Stimulated activated CD4-positive, alpha-beta T cell treated with anti-CD3 and anti-CD28 coated beads, Interleukin-2, amount 100 ng/mL, for 4 hours (primary cell): ENCODE data around the gene FBXL7.

Experiments used
- DNase-seq: peaks from one replicate; pipeline ENCODE4 v3.0.0-alpha.2; 2020; ENCODE audit warnings: low read depth

The FBXL7 gene

GRCh38 chr5:15717001-15717400, 217.0 kb downstream of the FBXL7 start:
- no peak for DNase-seq

DNA sequence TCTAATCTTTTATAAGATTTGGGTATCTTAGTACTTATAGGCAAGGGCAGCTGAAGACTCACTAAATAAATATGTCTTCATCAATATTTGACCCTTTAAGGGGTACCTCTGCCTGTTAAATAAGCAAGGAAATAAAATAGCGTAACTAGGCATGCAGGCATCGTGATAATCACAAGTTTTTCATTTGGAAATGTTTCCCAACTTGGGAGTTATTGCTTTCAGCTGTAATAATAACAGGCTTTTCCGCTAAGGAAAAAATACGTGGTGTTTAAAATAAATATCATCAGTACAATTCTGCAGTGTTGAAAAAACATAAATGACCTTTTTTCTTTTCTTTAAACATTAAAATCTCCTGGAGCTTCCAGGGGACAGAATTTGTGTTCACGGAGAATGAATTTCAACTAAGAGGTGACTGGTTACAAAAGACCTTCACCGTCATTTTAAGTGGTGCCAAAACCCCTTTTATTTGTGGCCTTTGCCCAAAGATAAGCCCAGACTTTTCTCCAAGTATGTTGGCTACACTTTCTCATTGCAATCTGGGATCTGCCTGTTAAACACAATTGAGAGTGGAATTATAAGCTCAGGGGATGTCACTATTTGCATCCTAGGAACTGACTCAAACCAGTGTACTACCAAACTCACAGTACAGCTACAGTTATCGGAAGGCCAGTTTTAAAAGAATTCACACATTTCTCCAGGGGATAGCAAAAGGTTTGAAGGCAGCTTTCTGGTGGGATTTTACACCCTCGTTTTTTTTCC, 218.6 kb downstream of the FBXL7 start:
- DNase-seq = no peak

- DNase-seq = no peak
These were observed 219.8 kb downstream of the FBXL7 start for GRCh38 chr5:15719784-15720183.

- no peak for DNase-seq
These were observed 220.5 kb downstream of the FBXL7 start for GRCh38 chr5:15720515-15720914.

GRCh38 chr5:15722305-15722704, 222.3 kb downstream of the FBXL7 start:
- no peak for DNase-seq

GRCh38 chr5:15727375-15727774, 227.4 kb downstream of the FBXL7 start:
- DNase-seq = no peak

DNA sequence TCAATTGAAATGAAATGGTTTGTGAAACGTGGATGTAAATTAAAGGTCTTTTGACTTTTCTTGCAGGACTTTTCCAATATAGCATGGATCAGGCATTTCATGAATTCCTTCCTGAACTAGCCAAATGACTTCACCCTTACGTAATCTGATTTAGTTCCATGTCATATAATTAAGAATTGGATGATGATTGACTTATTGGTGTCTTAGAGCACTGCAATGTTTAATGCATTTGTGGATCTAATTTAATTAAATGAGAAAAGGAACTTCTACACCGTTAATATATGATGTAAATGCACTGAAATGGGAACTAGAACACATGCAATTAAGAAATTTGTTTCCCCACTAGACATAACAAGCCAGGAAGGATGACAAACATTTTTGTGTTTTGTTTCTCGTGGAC, 228.8 kb downstream of the FBXL7 start:
- no peak for DNase-seq

DNA sequence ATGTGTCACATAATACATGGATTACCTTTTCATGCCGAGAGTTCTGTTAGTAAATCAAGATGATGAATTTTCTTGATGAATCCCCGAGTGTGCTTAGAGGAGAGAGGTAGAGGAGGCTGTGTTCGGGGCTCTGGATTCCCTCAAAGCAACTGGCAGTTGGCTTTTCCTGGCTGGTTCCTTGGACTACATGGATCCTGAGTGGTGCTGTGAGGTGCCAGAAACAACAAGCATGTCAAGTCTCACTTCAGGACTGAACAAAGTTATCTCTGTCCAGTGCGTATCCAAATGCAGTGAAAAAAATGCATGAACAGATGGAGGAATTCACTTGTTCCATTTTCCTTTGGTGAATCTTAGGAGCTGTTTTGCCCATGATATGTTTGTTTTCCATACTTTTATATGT, 231.7 kb downstream of the FBXL7 start:
- no peak for DNase-seq

DNA sequence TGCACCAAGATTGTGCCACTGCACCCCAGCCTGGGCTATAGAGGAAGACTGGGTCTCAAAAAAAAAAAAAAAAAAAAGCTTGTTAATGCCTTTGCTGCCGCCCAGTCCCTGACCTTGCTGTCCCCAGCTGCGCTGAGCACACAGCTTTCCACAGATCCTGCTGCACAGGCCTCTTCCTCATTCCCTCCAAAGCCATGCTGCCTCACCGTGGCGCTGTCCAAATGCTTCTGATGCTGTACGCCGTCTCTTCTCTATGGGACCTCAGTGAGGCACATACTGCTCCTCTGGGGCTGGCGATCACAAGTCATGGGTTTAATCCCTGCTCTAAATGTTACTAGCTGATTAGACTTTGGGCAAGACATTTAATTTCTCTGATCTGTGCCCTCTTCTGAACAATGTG, 234.1 kb downstream of the FBXL7 start:
- no peak for DNase-seq

- DNase-seq = no peak
These were observed 237.2 kb downstream of the FBXL7 start for GRCh38 chr5:15737036-15737821.

GRCh38 chr5:15737871-15738664, 238.1 kb downstream of the FBXL7 start:
- DNase-seq = no peak

DNA sequence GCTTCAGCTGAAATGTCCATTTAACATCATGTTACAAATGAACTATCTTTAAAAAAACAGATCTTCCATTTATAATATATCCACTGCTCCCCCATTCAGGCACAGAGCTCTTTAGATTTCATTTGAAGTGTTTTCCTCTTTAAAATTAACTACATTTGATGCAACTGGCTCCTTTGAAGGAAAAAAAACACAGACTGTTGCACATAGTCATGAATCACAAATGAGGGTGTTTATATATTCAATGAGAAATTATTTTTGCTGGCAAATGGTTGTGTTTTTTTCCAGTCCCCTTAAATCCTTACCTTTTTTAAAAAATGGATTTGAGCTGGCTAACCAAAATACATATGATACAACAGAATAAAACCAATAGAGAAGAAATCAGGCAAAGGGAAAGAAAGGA, 240.4 kb downstream of the FBXL7 start:
- DNase-seq = no peak

DNA sequence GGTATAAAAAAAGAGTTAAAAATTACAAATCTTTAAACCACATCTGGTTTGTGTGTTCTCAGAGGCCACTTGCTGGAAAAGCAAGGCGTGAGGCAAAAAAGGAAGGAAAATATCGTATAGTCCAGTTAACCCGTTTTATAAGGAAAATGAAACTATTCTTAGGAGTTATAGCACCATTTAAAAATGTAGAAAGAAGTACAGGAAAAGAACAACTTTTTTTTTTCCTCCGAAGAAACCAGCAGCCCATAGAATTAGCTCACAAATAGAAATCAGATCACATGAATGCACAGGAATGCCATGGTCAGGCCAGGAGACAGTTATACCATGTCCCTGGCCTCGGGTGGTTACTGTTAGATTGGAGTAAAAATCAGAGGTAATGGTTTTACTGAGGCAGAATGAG, 241.6 kb downstream of the FBXL7 start:
- DNase-seq = no peak

DNA sequence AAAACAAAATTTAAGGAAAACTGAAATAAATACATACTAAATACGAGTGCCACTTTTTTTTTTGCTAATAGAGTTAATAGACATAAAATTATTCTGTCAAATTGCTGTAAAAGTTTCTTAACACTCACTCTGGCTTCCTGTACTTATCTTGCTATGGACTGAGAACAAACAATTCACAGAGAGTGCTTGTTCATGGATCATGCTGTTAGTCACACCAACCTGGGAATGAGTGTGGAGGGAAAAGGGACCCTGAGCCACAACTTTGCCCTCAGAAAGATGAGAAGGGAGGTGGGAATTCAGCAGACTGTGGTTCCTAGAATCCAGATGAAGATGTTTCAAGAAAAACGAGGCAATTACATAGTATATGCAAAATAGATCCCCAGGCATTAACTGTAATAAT, 246.9 kb downstream of the FBXL7 start:
- DNase-seq = no peak

- no peak for DNase-seq
These were observed 248.3 kb downstream of the FBXL7 start for GRCh38 chr5:15748266-15748665.

DNA sequence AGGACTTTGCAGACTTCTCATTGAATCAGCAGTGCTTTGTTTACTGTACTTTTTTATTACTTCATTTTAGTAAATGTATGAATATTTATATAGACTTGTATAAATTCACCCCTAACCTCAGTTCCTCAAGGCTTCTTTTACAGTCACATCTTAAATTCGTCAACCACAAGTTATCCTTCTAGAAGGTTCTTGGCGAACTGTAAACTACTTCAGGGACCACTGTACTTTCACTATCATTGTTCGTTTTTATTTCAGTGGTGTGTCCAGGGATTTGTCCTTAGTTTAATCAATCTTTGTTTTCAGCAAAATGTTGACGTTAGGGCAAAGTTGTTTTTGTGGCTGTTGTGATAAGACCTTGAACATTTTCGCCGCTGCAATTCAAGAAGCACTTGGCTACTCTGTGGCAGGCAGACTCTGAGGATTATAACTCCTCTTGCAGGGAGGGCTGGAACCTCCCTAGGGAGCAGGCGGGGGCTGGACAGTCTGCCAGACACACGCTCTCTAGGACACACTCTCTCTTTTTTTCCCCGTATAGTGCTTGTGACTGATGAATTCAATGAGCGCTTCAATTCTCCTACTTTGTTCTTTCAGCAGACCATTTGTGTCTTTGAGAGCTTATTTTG, 252.8 kb downstream of the FBXL7 start:
- DNase-seq = no peak

GRCh38 chr5:15753752-15754151, 253.8 kb downstream of the FBXL7 start:
- DNase-seq = no peak

DNA sequence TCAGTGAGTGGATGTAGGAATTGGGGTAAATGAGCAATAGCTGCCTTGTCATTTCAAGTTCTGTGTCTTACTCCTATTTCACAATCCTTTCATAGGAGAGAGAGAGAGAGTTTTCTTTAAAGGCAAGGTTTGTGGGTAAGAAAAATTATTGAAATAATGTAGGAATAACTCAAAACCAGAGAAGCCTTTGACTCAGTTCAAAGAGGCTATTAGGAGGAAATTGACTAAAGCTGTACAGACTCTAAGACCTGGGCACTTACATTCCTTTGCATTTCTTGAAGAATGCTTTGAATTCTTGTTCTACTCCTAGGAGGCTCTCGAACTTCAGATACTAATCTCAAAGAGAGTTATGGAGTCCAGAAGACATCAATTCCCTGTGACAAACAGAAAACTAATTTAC, 257.1 kb downstream of the FBXL7 start:
- no peak for DNase-seq

DNA sequence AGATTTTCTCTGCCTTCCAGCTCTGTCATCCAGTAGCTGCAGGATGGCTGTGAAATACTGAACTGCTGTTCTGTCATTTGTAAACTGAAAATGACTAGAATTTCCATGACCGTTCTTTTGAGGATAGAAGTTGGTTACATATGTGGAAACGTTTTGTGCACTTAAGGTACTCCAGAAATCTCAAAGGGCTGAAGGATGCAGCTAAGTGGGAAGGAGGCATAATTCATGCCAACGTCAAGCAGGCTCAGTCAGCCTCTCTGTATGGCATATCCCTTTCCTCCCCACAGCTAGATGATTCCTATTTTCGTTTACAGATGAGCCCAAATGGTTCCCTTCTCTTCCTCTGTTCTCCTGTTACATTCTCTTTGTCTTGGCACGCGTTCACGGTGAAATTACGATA, 257.6 kb downstream of the FBXL7 start:
- DNase-seq = no peak

GRCh38 chr5:15762668-15763067, 262.7 kb downstream of the FBXL7 start:
- no peak for DNase-seq

- no peak for DNase-seq
These were observed 263.8 kb downstream of the FBXL7 start for GRCh38 chr5:15763754-15764153.

GRCh38 chr5:15768936-15769335, 269.0 kb downstream of the FBXL7 start:
- DNase-seq = no peak
